Memory B cell (primary cell): ENCODE data around the gene RXFP1.
"Not testable (repeated sequence)": the region's sequence is repeated elsewhere in the genome, so short reads cannot be mapped to it uniquely, and the experiment has no call there.

Experiments used
- ATAC-seq: fragments of 150-1000 bp; cut with Tn5 transposase; 2 replicates; pipeline ENCODE4 v1.10.0; 2021; ENCODE audit warnings: low read depth, mild to moderate bottlenecking, moderate library complexity
- DNase-seq, 2 donors: peaks; one replicate each; pipeline ENCODE4 v3.0.0; 2022; ENCODE audit warnings: low spot score in 2 of 2
- H3K27ac Mint-ChIP-seq: one replicate; pipeline ENCODE4 v1.8.0; 2022; ENCODE audit warnings: mild to moderate bottlenecking, moderate library complexity, mixed read lengths
- H3K27me3 Mint-ChIP-seq: one replicate; pipeline ENCODE4 v1.8.0; 2022; ENCODE audit warnings: mixed read lengths
- H3K36me3 Mint-ChIP-seq: one replicate; pipeline ENCODE4 v1.8.0; 2022; ENCODE audit warnings: mild to moderate bottlenecking, mixed read lengths
- H3K4me1 Mint-ChIP-seq: one replicate; pipeline ENCODE4 v1.8.0; 2022; ENCODE audit warnings: mixed read lengths
- H3K4me3 Mint-ChIP-seq: one replicate; pipeline ENCODE4 v1.8.0; 2022; ENCODE audit warnings: mild to moderate bottlenecking, moderate library complexity, mixed read lengths
- H3K9me3 Mint-ChIP-seq: one replicate; pipeline ENCODE4 v1.8.0; 2022; ENCODE audit warnings: mixed read lengths

Gene RXFP1

DNA sequence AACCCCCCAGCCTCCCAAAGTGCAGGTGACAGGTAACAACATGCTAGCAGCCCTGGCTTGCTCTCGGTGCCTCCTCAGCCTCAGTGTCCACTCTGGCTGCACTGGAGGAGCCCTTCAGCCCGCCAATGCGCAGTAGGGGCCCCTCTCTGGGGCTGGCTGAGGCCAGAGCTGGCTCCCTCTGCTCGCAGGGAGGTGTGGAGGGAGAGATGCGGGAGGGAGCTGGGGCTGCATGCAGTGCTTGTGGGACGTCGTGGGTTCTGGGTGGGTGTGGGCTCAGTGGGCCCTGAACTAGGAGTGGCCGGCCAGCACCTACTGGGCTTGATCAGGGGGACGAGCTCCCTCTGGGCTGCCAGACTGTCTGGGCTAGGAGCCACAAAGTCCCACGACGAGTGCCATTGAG is 135.6 kb downstream of the RXFP1 start:
- Mint-ChIP-seq H3K9me3 (no peaks in the 10 kb centered on the region), H3K27me3 (peaks cover 8% of the 10 kb centered on the region), H3K27ac (no peak overlapping the region), H3K4me1 (peaks cover 3% of the 10 kb centered on the region), H3K36me3 (no peaks in the 10 kb centered on the region), H3K4me3 (no peak overlapping the region)
- no peak for DNase-seq
- no peak for ATAC-seq

DNA sequence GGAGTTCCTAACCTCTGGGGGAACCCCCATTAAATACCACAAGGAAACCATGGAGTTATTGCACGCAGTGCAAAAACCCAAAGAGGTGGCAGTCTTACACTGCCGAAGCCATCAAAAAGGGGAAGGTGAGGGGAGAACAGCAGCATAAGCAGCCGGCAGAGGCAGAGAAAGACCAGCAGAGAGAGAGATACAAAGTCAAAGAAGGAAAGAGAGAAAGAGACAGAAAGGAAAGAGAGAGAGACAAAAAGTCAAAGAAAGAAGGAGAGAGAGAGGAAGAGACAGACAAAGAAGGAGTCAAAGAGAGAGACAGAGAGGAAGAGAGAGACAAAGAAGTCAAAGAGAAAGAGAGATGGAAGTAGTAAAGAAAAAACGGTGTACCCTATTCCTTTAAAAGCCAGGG is 141.6 kb downstream of the RXFP1 start:
- not testable (repeated sequence) for H3K4me3 Mint-ChIP-seq, H3K9me3 Mint-ChIP-seq, H3K27ac Mint-ChIP-seq, DNase-seq, H3K36me3 Mint-ChIP-seq, H3K4me1 Mint-ChIP-seq, H3K27me3 Mint-ChIP-seq, ATAC-seq

GRCh38 chr4:158663707-158664625 is 142.3 kb downstream of the RXFP1 start:
- not testable (repeated sequence) for H3K4me1 Mint-ChIP-seq, ATAC-seq, H3K27ac Mint-ChIP-seq, H3K27me3 Mint-ChIP-seq, DNase-seq, H3K9me3 Mint-ChIP-seq, H3K4me3 Mint-ChIP-seq, H3K36me3 Mint-ChIP-seq

DNA sequence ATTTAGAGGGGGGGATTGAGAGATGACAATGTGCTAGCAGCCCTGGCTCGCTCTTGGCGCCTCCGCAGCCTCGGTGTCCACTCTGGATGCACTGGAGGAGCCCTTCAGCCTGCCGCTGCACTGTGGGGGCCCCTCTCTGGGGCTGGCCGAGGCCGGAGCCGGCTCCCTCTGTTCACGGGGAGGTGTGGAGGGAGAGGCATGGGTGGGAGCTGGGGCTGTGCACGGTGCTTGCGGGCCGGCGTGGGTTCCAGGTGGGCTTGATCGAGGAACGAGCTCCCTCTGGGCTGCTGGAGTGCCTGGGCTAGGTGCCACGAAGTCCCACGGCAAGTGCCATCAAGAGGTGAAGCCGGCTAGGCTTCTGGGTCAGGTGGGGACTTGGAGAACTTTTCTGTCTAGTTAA is 143.1 kb downstream of the RXFP1 start:
- no peaks in the 10 kb centered on the region for H3K9me3 Mint-ChIP-seq
- peaks cover 3% of the 10 kb centered on the region for H3K4me1 Mint-ChIP-seq
- DNase-seq (no peak), ATAC-seq (no peak)
- no peaks in the 10 kb centered on the region for H3K36me3 Mint-ChIP-seq
- H3K4me3 Mint-ChIP-seq, result no peak overlapping the region
- H3K27ac Mint-ChIP-seq, result no peak overlapping the region
- no peaks in the 10 kb centered on the region for H3K27me3 Mint-ChIP-seq

DNA sequence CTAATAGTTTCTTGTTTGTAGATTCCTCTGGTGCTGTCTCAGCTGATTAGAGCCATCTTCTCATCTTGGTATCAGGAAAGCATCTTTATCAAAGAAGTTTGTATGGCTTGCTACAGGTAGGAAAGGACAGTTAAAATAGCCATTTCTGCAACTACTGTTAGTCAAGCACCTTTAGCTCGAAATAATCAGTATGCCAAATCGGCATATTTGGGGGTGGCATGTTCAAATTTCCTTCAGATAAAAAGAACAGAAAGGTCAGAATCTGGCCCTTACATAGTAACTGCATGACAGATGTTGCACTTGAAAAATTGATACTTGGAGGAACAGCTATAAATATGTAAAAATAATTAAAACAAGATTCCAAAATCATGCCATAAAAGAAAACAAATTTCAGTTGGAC is 145.2 kb downstream of the RXFP1 start:
- no peaks in the 10 kb centered on the region for H3K9me3 Mint-ChIP-seq
- no peak for ATAC-seq
- H3K4me1 Mint-ChIP-seq, result peaks cover 9% of the 10 kb centered on the region
- DNase-seq, result no peak
- H3K36me3 Mint-ChIP-seq, result no peaks in the 10 kb centered on the region
- H3K27me3 Mint-ChIP-seq, result no peaks in the 10 kb centered on the region
- no peak overlapping the region for H3K27ac Mint-ChIP-seq
- H3K4me3 Mint-ChIP-seq, result no peak overlapping the region

- no peak for ATAC-seq
- DNase-seq, result peak; percentile 7 to 13
- Mint-ChIP-seq H3K4me3 (no peak overlapping the region), H3K4me1 (peaks cover 12% of the 10 kb centered on the region), H3K27me3 (no peaks in the 10 kb centered on the region), H3K36me3 (no peaks in the 10 kb centered on the region), H3K27ac (no peak overlapping the region), H3K9me3 (no peaks in the 10 kb centered on the region)
These were observed 146.0 kb downstream of the RXFP1 start for GRCh38 chr4:158667651-158668198.

DNA sequence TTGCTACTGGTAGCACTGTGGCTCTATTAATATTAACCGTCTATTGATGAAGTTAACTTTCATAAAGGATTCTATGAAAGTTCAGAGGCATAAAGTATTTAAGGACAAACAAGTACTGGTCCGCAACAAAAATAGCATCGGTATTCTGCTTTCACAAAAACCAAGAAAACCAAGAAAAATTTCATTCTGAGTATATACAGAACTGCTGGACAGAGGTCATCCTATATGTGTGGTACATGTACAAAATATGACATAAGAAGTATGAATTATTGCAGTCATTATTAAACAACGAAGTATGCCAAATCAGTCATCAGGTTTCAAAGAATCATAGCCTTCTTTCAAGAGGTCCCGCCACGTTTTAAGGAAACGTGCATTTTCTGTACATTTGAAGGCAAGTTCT is 147.6 kb downstream of the RXFP1 start:
- ATAC-seq, result no peak

GRCh38 chr4:158670975-158671664 is 149.4 kb downstream of the RXFP1 start:
- ATAC-seq (peak; percentile 33), DNase-seq (peak; percentile 59 to 67)
- Mint-ChIP-seq H3K36me3 (no peaks in the 10 kb centered on the region), H3K4me3 (peak overlapping the region; percentile 84), H3K27ac (peak overlapping the region; percentile 88), H3K27me3 (no peaks in the 10 kb centered on the region), H3K4me1 (peaks cover 9% of the 10 kb centered on the region), H3K9me3 (no peaks in the 10 kb centered on the region)

More for the DNA sequence above, 147.6 kb downstream of the RXFP1 start:
- no peak for DNase-seq
- H3K27me3 Mint-ChIP-seq, result no peaks in the 10 kb centered on the region
- no peaks in the 10 kb centered on the region for H3K36me3 Mint-ChIP-seq
- peaks cover 9% of the 10 kb centered on the region for H3K4me1 Mint-ChIP-seq
- no peak overlapping the region for H3K27ac Mint-ChIP-seq
- H3K4me3 Mint-ChIP-seq, result no peak overlapping the region
- H3K9me3 Mint-ChIP-seq, result no peaks in the 10 kb centered on the region

- no peaks in the 10 kb centered on the region for H3K36me3 Mint-ChIP-seq
- H3K27ac Mint-ChIP-seq, result peak within 1 kb of the TSS; percentile 88
- no peaks in the 10 kb centered on the region for H3K9me3 Mint-ChIP-seq
- DNase-seq (no peak), ATAC-seq (no peak)
- H3K27me3 Mint-ChIP-seq, result no peaks in the 10 kb centered on the region
- H3K4me1 Mint-ChIP-seq, result peaks cover 9% of the 10 kb centered on the region
- H3K4me3 Mint-ChIP-seq, result peak within 1 kb of the TSS; percentile 84
These were observed 149.9 kb downstream of the RXFP1 start, which contains the start of gene C4orf46 for GRCh38 chr4:158671665-158671914. TSS of gene C4orf46 (minus strand) at chr4:158671887. CDS start at chr4:158671801, 86 bp downstream.

GRCh38 chr4:158671915-158672806 is 150.5 kb downstream of the RXFP1 start, which contains the start of gene ETFDH:
TSS of gene ETFDH (plus strand) at chr4:158672296. CDS start at chr4:158672457, 161 bp downstream.
- peak; percentile 80 for ATAC-seq
- DNase-seq, result peak; percentile 91 to 96
- Mint-ChIP-seq H3K27ac (peak within 1 kb of the TSS; percentile 88), H3K36me3 (no peaks in the 10 kb centered on the region), H3K4me1 (peaks cover 9% of the 10 kb centered on the region), H3K9me3 (no peaks in the 10 kb centered on the region), H3K27me3 (no peaks in the 10 kb centered on the region), H3K4me3 (peak within 1 kb of the TSS; percentile 84)

GRCh38 chr4:158673633-158674032 is 152.0 kb downstream of the RXFP1 start:
- no peak overlapping the region for H3K4me3 Mint-ChIP-seq
- no peak overlapping the region for H3K27ac Mint-ChIP-seq
- no peak for ATAC-seq
- no peaks in the 10 kb centered on the region for H3K36me3 Mint-ChIP-seq
- DNase-seq, result no peak
- peaks cover 9% of the 10 kb centered on the region for H3K4me1 Mint-ChIP-seq
- H3K9me3 Mint-ChIP-seq, result no peaks in the 10 kb centered on the region
- H3K27me3 Mint-ChIP-seq, result no peaks in the 10 kb centered on the region

GRCh38 chr4:158676076-158676475 is 154.4 kb downstream of the RXFP1 start:
- H3K36me3 Mint-ChIP-seq, result peaks cover 2% of the 10 kb centered on the region
- no peak for ATAC-seq
- no peak overlapping the region for H3K4me3 Mint-ChIP-seq
- H3K27ac Mint-ChIP-seq, result no peak overlapping the region
- peaks cover 4% of the 10 kb centered on the region for H3K4me1 Mint-ChIP-seq
- no peak for DNase-seq
- H3K27me3 Mint-ChIP-seq, result no peaks in the 10 kb centered on the region
- no peaks in the 10 kb centered on the region for H3K9me3 Mint-ChIP-seq

DNA sequence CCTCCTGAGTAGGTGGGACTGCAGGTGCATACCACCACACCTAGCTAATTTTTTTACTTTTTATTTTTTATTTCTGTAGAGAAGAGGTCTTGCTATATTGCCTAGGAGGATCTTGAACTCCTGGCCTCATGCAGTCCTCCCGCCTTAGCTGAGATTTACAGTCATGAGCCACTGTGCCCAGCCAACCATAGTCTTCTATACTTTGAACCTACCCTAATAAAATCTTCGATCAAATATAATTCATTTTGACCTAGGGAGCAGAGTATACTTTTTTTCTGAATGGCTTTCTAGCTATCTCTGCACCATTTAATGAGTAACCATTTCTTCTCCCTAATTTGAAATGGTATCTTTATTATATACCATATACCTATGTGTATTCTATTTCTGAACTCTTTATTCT is 157.1 kb downstream of the RXFP1 start:
- H3K9me3 Mint-ChIP-seq, result no peaks in the 10 kb centered on the region
- peaks cover 2% of the 10 kb centered on the region for H3K36me3 Mint-ChIP-seq
- DNase-seq, result no peak
- no peaks in the 10 kb centered on the region for H3K27me3 Mint-ChIP-seq
- H3K4me3 Mint-ChIP-seq, result no peak overlapping the region
- no peak for ATAC-seq
- H3K27ac Mint-ChIP-seq, result no peak overlapping the region
- H3K4me1 Mint-ChIP-seq, result no peaks in the 10 kb centered on the region
